ENCODE results near the gene MCM5.

MCM5 gene

DNA sequence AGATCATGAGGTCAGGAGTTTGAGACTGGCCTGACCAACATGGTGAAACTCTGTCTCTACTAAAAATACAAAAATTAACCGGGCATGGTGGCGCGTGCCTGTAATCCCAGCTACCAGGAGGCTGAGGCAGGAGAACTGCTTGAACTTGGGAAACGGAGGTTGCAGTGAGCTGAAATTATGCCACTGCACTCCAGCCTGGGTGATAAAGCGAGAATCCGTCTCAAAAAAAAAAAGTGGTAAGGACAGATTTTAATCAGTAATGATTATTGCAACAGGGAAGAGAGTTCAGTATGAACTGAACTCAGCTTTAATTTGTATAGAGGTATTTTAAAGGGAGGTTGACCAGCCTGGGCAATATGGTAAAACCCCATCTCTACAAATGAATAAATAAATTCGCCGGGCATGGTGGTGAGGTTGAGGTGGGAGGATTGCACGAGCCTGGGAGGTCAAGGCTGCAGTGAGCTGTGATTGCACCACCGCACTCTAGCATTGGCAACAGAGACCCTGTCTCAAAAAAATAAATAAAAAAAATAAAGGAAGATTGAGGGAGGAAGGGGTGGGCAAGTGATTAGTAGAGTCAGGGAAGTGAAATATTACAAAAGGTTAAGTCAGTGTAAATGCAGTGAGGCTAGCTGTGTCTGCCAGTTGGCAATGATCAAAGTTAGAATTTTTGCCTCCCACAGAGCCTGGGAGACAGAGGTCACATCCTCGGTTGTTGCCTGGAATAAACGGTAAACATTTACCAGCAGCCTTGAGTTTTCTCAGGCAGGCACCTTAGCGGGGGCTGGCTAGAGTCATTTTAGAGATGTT lies 2.6 kb upstream of the MCM5 start:
- Histone ChIP-seq H3K36me3 (ENCODE audit: insufficient read depth, low read length) (peaks cover 12% of the 10 kb centered on the region; the same call in 1 of the 2 replicates), H3K27ac (ENCODE audit: low read depth, low read length, poor library complexity, severe bottlenecking) (peak overlapping the region; percentile 96), H3K4me3 (ENCODE audit: low read depth, low read length, poor library complexity, severe bottlenecking) (no peak overlapping the region), H3K9me2 (ENCODE audit: low read depth, low read length) (no peaks in the 10 kb centered on the region), H3K4me1 (ENCODE audit: insufficient read depth, low read length, severe bottlenecking) (peaks cover 57% of the 10 kb centered on the region), H3K9ac (ENCODE audit: low read length) (peak overlapping the region; percentile 18; the same call in 1 of the 2 replicates), H4K20me1 (ENCODE audit: insufficient read depth, low read length) (no peaks in the 10 kb centered on the region), H3F3A (ENCODE audit: insufficient read depth, low read length) (no peaks in the 10 kb centered on the region), H2AFZ (ENCODE audit: low read length) (no peak overlapping the region), H3K9me3 (ENCODE audit: low read length) (no peaks in the 10 kb centered on the region), H3K79me2 (ENCODE audit: insufficient read depth, low read length) (peaks cover 13% of the 10 kb centered on the region), H3K27me3 (ENCODE audit: insufficient read depth, low read length) (no peaks in the 10 kb centered on the region), H3K4me2 (ENCODE audit: low read length) (peak overlapping the region; percentile 44)
- TF ChIP-seq EZH2 (IDR thresholded peaks at IDR 0.05; ENCODE audit: borderline replicate concordance, low read length) = no peak
- TF ChIP-seq, protein P1, sequence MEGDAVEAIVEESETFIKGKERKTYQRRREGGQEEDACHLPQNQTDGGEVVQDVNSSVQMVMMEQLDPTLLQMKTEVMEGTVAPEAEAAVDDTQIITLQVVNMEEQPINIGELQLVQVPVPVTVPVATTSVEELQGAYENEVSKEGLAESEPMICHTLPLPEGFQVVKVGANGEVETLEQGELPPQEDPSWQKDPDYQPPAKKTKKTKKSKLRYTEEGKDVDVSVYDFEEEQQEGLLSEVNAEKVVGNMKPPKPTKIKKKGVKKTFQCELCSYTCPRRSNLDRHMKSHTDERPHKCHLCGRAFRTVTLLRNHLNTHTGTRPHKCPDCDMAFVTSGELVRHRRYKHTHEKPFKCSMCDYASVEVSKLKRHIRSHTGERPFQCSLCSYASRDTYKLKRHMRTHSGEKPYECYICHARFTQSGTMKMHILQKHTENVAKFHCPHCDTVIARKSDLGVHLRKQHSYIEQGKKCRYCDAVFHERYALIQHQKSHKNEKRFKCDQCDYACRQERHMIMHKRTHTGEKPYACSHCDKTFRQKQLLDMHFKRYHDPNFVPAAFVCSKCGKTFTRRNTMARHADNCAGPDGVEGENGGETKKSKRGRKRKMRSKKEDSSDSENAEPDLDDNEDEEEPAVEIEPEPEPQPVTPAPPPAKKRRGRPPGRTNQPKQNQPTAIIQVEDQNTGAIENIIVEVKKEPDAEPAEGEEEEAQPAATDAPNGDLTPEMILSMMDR (IDR thresholded peaks at IDR 0.05; ENCODE audit: low read length) = no peak

DNA sequence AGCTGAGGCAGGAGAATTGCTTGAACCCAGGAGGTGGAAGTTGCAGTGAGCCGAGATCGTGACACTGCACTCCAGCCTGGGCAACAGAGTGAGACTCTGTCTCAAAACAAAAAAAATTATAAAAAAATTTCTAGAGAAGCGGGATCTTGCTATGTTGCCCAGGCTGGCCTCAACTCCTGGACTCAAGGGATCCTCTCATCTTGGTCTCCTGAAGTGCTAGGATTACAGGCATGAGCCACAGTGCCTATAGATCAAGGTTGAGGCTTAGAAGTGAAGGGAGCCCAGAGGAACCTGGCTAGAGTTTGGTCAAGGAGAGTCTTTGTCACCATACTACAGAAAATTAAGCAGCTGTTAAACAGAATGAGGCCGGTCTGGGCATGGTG lies 1.4 kb upstream of the MCM5 start:
- H3K27me3 ChIP-seq (ENCODE audit: insufficient read depth, low read length) = no peaks in the 10 kb centered on the region
- no peak for TF ChIP-seq EZH2 (IDR thresholded peaks at IDR 0.05; ENCODE audit: borderline replicate concordance, low read length)
- TF ChIP-seq, protein P1 (IDR thresholded peaks at IDR 0.05; ENCODE audit: low read length) = no peak
- H3K4me3 ChIP-seq (ENCODE audit: low read depth, low read length, poor library complexity, severe bottlenecking) = peak overlapping the region; percentile 90

DNA sequence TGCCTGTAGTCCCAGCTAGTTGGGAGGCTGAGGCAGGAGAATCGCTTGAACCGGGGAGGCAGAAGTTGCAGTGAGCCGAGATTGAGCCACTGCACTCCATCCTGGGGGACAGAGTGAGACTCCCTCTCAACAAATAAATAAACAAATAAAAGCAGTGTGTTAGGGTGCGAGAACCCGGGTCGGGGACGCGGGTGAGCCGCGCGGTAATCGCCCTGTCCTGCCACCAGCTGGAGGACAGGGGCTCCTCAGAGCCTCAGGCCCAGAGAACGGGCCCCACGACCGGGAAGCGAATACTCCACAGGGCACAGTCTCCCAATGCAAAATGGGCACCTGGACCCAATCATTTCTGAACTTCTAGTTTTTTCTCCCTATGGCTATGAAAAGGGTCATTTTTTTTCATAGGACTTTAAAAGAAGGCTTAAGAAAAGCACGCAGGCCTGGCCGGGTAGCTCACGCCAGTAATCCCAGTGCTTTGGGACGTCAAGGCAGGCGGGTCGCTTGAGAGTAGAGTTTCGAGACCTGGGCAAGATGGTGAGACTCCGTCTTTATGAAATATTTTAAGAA lies 744 bp upstream of the MCM5 start:
- Histone ChIP-seq H3K27ac (ENCODE audit: low read depth, low read length, poor library complexity, severe bottlenecking) (peak overlapping the region; percentile 96), H3K9ac (ENCODE audit: low read length) (peak overlapping the region; percentile 99), H3K79me2 (ENCODE audit: insufficient read depth, low read length) (peaks cover 13% of the 10 kb centered on the region), H3K4me2 (ENCODE audit: low read length) (peak overlapping the region; percentile 97), H3K9me3 (ENCODE audit: low read length) (no peaks in the 10 kb centered on the region), H3K4me1 (ENCODE audit: insufficient read depth, low read length, severe bottlenecking) (peaks cover 60% of the 10 kb centered on the region), H3K27me3 (ENCODE audit: insufficient read depth, low read length) (no peaks in the 10 kb centered on the region), H2AFZ (ENCODE audit: low read length) (no peak overlapping the region), H4K20me1 (ENCODE audit: insufficient read depth, low read length) (no peaks in the 10 kb centered on the region), H3K9me2 (ENCODE audit: low read depth, low read length) (no peaks in the 10 kb centered on the region), H3K4me3 (ENCODE audit: low read depth, low read length, poor library complexity, severe bottlenecking) (peak overlapping the region; percentile 90), H3F3A (ENCODE audit: insufficient read depth, low read length) (no peaks in the 10 kb centered on the region), H3K36me3 (ENCODE audit: insufficient read depth, low read length) (peaks cover 31% of the 10 kb centered on the region)
- TF ChIP-seq, protein P1 (IDR thresholded peaks at IDR 0.05; ENCODE audit: low read length) = no peak
- no peak for TF ChIP-seq EZH2 (IDR thresholded peaks at IDR 0.05; ENCODE audit: borderline replicate concordance, low read length)

More for the DNA sequence above, 1.4 kb upstream of the MCM5 start:
- Histone ChIP-seq H3K4me2 (ENCODE audit: low read length) (peak overlapping the region; percentile 97; the same call in 1 of the 2 replicates), H2AFZ (ENCODE audit: low read length) (no peak overlapping the region), H3K79me2 (ENCODE audit: insufficient read depth, low read length) (peaks cover 13% of the 10 kb centered on the region), H3K9ac (ENCODE audit: low read length) (no peak overlapping the region; the same call in 1 of the 2 replicates), H3K9me3 (ENCODE audit: low read length) (no peaks in the 10 kb centered on the region), H4K20me1 (ENCODE audit: insufficient read depth, low read length) (no peaks in the 10 kb centered on the region), H3K27ac (ENCODE audit: low read depth, low read length, poor library complexity, severe bottlenecking) (peak overlapping the region; percentile 96), H3K4me1 (ENCODE audit: insufficient read depth, low read length, severe bottlenecking) (peaks cover 63% of the 10 kb centered on the region), H3K9me2 (ENCODE audit: low read depth, low read length) (no peaks in the 10 kb centered on the region), H3F3A (ENCODE audit: insufficient read depth, low read length) (no peaks in the 10 kb centered on the region), H3K36me3 (ENCODE audit: insufficient read depth, low read length) (peaks cover 25% of the 10 kb centered on the region)
